CD4-positive, alpha-beta T cell treated with Interleukin-6 at 100 ng/mL for 8 hours (primary cell): ENCODE measurements around the gene HSPB7.
"Not testable (repeated sequence)": the region's sequence is repeated elsewhere in the genome, so short reads cannot be mapped to it uniquely, and the experiment has no call there.

Source experiments
- DNase-seq: peaks from one replicate; pipeline ENCODE4 v3.0.0-alpha.2; 2020; ENCODE audit warnings: mixed read lengths, low spot score

HSPB7 gene

GRCh38 chr1:16050328-16050727, 32.5 kb upstream of the HSPB7 start:
- DNase-seq = no peak

- peak; percentile 22 for DNase-seq
These were observed 30.8 kb upstream of the HSPB7 start for GRCh38 chr1:16048573-16049189.

- DNase-seq = no peak
These were observed 30.1 kb upstream of the HSPB7 start for GRCh38 chr1:16047791-16048475.

GRCh38 chr1:16046842-16047241, 29.0 kb upstream of the HSPB7 start:
- no peak for DNase-seq

- DNase-seq = no peak
These were observed 26.1 kb upstream of the HSPB7 start for GRCh38 chr1:16043950-16044349.

- no peak for DNase-seq
These were observed 25.7 kb upstream of the HSPB7 start, which contains the start of gene CLCNKB for GRCh38 chr1:16043521-16043920. Gene CLCNKB, plus strand, starts transcription at chr1:16043782. Its CDS starts 711 bp downstream, at chr1:16044493.

DNA sequence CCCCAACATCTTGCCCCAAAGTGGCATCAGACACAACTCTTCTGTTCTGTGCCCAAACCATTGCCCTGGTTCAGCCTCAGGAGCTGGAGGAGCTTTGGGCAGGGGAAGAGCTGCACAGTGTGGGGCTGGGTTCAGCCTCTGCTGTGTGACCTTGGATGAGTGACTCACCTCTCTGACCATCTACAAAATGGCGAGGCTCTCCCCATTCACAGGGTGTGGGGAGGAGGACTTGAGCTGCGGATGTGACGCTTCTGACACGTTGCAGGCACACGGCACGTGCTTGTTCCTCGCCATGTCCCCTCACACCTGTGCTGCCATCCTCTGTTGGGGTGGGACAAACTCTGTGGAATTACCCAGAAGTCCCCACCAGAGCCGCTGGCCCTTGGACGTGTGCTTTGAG, 24.8 kb upstream of the HSPB7 start:
- DNase-seq = not testable (repeated sequence)

DNA sequence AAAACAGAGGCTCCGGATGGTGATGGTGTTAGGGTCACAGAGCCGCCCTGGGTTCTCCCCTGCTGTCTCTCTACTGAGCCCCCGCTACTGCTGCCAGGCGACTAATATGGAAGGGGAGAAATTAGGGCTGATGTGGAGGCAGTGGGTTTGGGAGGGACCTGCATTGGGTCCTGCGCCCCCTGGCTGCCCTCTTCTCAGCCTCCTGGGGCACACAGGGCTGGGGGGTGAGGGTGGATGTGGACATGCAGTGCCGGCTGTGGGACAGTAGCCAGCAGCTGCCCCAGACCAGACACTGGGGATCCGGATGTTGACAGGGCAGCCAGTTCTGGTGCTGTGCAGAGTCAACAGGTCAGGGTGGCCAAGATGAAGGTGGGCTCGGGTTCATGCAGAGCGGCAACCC, 24.3 kb upstream of the HSPB7 start:
- DNase-seq = no peak

DNA sequence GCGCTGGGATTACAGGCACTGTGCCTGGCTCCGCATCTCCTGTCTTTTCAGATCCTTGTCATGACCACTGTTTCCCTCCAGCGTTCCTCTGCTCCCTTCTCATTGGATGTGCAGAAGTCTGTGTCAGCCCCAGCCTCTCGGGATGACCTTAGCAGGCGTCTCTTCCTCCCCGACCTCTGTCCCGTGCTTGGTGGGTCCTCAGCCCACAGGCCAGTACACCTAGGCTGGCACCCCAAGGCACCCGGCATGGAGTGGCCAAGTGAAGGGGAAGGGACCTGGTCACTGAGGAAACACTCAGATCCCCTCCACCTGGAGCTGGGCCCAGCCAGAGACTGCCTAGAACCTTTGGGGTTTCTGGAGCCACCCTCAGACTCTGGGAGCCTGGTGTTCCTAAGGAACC, 23.4 kb upstream of the HSPB7 start:
- DNase-seq = no peak

- not testable (repeated sequence) for DNase-seq
These were observed 22.0 kb upstream of the HSPB7 start for GRCh38 chr1:16039871-16040270.

- no peak for DNase-seq
These were observed 20.7 kb upstream of the HSPB7 start for GRCh38 chr1:16038620-16038912.

GRCh38 chr1:16036461-16036860, 18.6 kb upstream of the HSPB7 start:
- DNase-seq = not testable (repeated sequence)

- not testable (repeated sequence) for DNase-seq
These were observed 15.3 kb upstream of the HSPB7 start for GRCh38 chr1:16033103-16033632.

DNA sequence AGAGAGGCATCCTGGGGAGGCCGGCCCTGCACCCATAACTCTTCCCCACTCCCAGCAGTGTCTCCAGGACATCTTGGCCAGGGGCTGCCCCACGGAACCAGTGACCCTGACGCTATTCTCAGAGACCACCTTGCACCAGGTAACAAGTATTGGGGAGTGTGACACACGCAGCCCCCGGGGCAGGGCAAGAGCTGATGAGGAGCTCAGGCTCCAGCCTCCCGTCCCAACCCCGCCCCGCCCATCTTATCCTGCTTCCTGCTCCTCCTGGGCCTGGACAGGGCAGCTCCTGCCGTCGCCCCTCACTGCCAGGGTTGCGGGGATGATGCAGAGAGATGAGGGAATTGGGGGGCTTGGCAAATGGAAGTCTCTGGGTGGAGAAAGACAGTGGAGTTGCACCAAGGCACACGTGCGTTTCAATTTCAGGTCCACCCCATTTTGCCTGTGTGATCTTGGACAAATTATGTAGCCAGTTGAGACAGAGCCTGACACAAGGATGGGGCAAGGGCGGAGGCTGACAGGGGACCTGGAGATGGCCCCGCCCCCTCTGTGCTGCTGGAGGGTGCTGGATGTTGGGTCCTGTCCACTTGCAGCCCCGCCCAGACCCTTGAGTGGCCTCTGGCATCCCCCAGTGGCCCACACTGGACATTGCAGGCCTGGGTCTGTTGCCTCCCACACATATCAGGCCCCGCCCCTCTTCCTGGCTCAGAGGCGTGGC, 14.7 kb upstream of the HSPB7 start:
- DNase-seq = peak; percentile 13

DNA sequence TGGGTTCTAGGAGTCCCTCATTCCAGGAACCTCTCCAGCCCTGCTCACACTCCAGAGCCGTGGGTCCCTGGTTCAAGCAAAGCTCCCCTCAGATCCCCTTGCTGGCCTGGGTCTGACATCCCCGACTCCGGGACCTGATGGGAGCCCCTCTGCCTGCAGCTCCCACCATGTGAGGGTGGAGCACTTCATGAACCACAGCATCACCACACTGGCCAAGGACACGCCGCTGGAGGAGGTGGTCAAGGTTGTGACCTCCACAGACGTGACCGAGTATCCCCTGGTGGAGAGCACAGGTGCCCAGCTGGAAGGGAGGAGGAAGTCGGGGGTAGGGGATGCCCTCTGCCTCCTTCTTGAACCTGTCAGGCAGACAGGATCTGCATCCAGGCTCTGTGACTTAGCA, 13.7 kb upstream of the HSPB7 start:
- DNase-seq = no peak

GRCh38 chr1:16029288-16029687, 11.4 kb upstream of the HSPB7 start:
- no peak for DNase-seq

- DNase-seq = not testable (repeated sequence)
These were observed 11.1 kb upstream of the HSPB7 start for GRCh38 chr1:16029003-16029268.

DNA sequence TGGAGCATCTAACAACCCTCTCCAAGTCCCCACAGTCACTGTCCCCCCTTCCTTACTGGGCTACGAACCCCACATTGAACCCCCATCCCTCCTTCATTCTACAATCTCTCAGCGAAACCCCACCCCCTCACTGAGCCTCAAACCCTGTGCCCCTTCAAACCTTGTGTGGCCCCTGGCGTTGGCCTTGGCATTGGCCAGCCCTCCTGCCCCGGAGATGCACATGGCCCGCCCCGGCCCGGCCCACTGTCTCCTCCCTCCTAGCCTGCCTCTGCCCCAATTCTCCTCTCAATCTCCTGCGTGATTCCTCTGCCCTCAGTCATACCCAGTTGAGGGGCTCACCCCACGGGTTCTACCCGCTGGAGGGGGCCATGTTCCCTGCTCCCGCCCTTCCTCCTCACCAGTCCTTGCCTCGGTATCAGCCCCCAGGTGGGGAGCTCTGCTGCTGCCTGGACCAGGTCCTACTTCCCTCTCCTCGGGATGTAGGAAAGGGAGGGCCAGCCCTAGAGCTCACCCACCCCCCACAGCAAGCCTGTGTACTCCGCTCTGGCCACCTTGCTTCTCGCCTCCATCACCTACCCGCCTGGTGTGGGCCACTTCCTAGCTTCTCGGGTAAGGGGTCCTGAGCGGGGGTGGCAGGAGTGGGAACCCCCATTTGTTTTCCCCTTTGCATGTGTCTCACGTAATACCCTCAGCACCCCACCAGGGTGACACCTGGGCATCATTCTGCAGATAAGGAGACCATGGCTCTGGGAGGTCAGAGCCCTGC, 10.6 kb upstream of the HSPB7 start:
- no peak for DNase-seq

GRCh38 chr1:16026723-16027484, 9.1 kb upstream of the HSPB7 start:
- DNase-seq = peak; percentile 16

- not testable (repeated sequence) for DNase-seq
These were observed 8.5 kb upstream of the HSPB7 start for GRCh38 chr1:16026302-16026701.

- no peak for DNase-seq
These were observed 5.3 kb upstream of the HSPB7 start for GRCh38 chr1:16023050-16023653.
